ENCODE data around the gene BATF2. TPM values are rescaled to one million over a fixed set of nuclear protein-coding genes. Genes with fewer than 3 reads are reported as not detected.
A peak's percentile ranks its signal among the peaks of the same experiment; 100 is the strongest.

Gene BATF2
- polyA plus RNA-seq, 2 of the 4 experiments (the other 2 are of a cell fraction) = 0.21 to 0.67 TPM

DNA sequence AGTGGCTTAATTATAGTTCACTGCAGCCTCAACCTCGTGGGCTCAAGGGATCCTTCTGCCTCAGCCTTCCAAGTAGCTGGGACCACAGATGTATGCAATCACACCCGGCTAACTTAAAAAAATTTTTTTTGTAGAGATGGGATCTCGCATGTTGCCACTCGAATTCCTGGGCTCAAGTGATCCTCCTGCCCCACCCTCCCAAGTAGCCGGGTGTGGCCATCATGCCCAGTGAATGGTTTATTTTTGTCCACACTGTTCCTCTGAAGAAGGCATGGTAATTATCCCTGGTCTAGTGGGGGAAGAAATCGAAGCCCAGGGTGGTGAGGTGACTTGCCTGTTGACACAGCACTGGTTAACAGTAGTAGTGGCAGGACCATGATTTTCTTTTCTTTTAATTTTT is 46.1 kb upstream of the BATF2 start:
- Histone ChIP-seq H3K4me3 (no peak overlapping the region; the same call in 1 of the 3 replicates), H3K9me3 (no peaks in the 10 kb centered on the region), H3K27ac (no peak overlapping the region), H3K4me2 (peak overlapping the region; percentile 80), H3K4me1 (peaks cover 25% of the 10 kb centered on the region)
- ChIA-PET CTCF (interaction anchor here (0.6 to 1.4 kb wide), 3 partner anchors 29 to 69 kb away, joined by 3 to 5 read pairs (median 3); partner anchors contain the start of genes ARL2 and TM7SF2), POLR2A (no interaction called here)
- ATAC-seq (no peak), DNase-seq (ENCODE audit: low read depth in 1 of 2, low spot score in 1 of 2) (no peak), FAIRE-seq (no peak)
- 69% methylated on average over 6 of the region's 6 CpGs for WGBS (ENCODE audit: missing lambda C conversion rate)
- TF ChIP-seq PHF8 (IDR thresholded peaks at IDR 0.05; ENCODE audit: borderline replicate concordance, low read depth) (no peak), BHLHE40 (IDR thresholded peaks at IDR 0.05; ENCODE audit: low read depth, low read length) (no peak), HEYL (CRISPR knock-in tag; IDR thresholded peaks at IDR 0.05) (no peak), EHF (CRISPR knock-in tag; IDR thresholded peaks at IDR 0.05) (no peak), POLR2A (IDR thresholded peaks at IDR 0.05; ENCODE audit: low read length) (no peak), KDM1A (IDR thresholded peaks at IDR 0.05; ENCODE audit: low read depth) (no peak), HOXB5 (CRISPR knock-in tag; IDR thresholded peaks at IDR 0.05) (no peak), EP300 (IDR thresholded peaks at IDR 0.05) (no peak), FOSB (CRISPR knock-in tag; IDR thresholded peaks at IDR 0.05) (no peak), MYC (IDR thresholded peaks at IDR 0.05; ENCODE audit: borderline replicate concordance, low read length) (no peak), ZNF302 (CRISPR knock-in tag; IDR thresholded peaks at IDR 0.05) (no peak), NFE2L2 (conservative IDR thresholded peaks at IDR 0.05; ENCODE audit: low read length) (no peak), RNF2 (IDR thresholded peaks at IDR 0.05; ENCODE audit: borderline replicate concordance, low read depth) (no peak)
- TF ChIP-seq, protein P1, sequence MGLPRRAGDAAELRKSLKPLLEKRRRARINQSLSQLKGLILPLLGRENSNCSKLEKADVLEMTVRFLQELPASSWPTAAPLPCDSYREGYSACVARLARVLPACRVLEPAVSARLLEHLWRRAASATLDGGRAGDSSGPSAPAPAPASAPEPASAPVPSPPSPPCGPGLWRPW (IDR thresholded peaks at IDR 0.05) = no peak
- TF ChIP-seq, protein P2, sequence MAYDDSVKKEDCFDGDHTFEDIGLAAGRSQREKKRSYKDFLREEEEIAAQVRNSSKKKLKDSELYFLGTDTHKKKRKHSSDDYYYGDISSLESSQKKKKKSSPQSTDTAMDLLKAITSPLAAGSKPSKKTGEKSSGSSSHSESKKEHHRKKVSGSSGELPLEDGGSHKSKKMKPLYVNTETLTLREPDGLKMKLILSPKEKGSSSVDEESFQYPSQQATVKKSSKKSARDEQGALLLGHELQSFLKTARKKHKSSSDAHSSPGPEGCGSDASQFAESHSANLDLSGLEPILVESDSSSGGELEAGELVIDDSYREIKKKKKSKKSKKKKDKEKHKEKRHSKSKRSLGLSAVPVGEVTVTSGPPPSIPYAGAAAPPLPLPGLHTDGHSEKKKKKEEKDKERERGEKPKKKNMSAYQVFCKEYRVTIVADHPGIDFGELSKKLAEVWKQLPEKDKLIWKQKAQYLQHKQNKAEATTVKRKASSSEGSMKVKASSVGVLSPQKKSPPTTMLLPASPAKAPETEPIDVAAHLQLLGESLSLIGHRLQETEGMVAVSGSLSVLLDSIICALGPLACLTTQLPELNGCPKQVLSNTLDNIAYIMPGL (CRISPR knock-in tag; IDR thresholded peaks at IDR 0.05; ENCODE audit: borderline replicate concordance) = no peak
- TF ChIP-seq, protein P3, sequence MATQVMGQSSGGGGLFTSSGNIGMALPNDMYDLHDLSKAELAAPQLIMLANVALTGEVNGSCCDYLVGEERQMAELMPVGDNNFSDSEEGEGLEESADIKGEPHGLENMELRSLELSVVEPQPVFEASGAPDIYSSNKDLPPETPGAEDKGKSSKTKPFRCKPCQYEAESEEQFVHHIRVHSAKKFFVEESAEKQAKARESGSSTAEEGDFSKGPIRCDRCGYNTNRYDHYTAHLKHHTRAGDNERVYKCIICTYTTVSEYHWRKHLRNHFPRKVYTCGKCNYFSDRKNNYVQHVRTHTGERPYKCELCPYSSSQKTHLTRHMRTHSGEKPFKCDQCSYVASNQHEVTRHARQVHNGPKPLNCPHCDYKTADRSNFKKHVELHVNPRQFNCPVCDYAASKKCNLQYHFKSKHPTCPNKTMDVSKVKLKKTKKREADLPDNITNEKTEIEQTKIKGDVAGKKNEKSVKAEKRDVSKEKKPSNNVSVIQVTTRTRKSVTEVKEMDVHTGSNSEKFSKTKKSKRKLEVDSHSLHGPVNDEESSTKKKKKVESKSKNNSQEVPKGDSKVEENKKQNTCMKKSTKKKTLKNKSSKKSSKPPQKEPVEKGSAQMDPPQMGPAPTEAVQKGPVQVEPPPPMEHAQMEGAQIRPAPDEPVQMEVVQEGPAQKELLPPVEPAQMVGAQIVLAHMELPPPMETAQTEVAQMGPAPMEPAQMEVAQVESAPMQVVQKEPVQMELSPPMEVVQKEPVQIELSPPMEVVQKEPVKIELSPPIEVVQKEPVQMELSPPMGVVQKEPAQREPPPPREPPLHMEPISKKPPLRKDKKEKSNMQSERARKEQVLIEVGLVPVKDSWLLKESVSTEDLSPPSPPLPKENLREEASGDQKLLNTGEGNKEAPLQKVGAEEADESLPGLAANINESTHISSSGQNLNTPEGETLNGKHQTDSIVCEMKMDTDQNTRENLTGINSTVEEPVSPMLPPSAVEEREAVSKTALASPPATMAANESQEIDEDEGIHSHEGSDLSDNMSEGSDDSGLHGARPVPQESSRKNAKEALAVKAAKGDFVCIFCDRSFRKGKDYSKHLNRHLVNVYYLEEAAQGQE (IDR thresholded peaks at IDR 0.05) = no peak

DNA sequence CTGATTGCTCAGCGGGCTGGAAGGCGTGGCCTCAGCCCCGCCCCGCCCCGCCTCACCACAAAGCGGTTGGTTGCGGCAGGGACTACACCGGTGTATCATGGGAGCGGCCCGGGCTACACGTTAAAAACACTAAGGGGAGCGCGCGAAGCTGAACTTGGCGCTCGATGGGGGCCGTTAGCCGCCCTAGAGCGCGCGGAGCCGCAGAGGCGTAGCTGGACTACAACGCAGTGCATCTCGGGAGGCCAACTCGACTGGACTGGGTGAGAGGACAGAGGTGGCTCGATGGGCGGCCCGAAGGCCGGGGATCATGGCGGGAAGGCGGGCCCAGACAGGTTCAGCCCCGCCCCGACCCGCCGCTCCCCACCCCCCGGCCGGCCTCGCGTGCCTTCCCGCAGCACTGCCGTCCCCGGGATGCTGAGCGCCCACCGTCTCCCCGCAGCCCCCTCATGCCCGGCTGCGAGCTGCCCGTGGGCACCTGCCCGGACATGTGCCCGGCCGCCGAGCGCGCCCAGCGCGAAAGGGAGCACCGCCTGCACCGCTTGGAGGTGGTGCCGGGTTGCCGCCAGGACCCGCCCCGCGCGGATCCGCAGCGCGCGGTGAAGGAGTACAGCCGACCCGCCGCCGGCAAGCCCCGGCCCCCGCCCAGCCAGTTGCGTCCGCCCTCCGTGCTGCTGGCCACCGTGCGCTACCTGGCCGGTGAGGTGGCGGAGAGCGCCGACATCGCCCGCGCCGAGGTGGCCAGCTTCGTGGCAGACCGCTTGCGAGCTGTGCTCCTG is 44.3 kb upstream of the BATF2 start, which contains the start of gene SAC3D1:
Gene SAC3D1, plus strand, starts transcription at position 364 of the 776 bp plus-strand sequence. Its CDS starts 83 bp downstream, at position 447.
- peak; percentile 49 for FAIRE-seq
- POLR2A ChIA-PET = interaction anchor here (0.6 to 1.4 kb wide), 3 partner anchors 14 to 94 kb away, joined by 3 to 4 read pairs (median 3); partner anchors contain the start of gene SNX15
- peak; percentile 93 to 97 for ATAC-seq
- TF ChIP-seq HOXA7 (CRISPR knock-in tag; IDR thresholded peaks at IDR 0.05) (no peak), POLR2A (IDR thresholded peaks at IDR 0.05; ENCODE audit: low read length) (peak; percentile 54), PHF8 (IDR thresholded peaks at IDR 0.05; ENCODE audit: borderline replicate concordance, low read depth) (peak; percentile 47; the same call in 1 of the 2 replicates), MAFK (IDR thresholded peaks at IDR 0.05; ENCODE audit: partially characterized antibody) (peak; percentile 23), HEYL (CRISPR knock-in tag; IDR thresholded peaks at IDR 0.05) (no peak), RFX5 (IDR thresholded peaks at IDR 0.05) (no peak), KDM5A (IDR thresholded peaks at IDR 0.05) (no peak), BHLHE40 (IDR thresholded peaks at IDR 0.05; ENCODE audit: low read depth, low read length) (no peak), RARB (CRISPR knock-in tag; IDR thresholded peaks at IDR 0.05) (no peak), JUN (IDR thresholded peaks at IDR 0.05) (peak in 1 of 2 experiments; percentile 78; a peak in 2 of 5 replicates)
- TF ChIP-seq, protein P4, sequence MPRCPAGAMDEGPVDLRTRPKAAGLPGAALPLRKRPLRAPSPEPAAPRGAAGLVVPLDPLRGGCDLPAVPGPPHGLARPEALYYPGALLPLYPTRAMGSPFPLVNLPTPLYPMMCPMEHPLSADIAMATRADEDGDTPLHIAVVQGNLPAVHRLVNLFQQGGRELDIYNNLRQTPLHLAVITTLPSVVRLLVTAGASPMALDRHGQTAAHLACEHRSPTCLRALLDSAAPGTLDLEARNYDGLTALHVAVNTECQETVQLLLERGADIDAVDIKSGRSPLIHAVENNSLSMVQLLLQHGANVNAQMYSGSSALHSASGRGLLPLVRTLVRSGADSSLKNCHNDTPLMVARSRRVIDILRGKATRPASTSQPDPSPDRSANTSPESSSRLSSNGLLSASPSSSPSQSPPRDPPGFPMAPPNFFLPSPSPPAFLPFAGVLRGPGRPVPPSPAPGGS (IDR thresholded peaks at IDR 0.05) = 0 out of 3 replicates have a peak, but pooled peaks have one; percentile 48
- TF ChIP-seq, protein P5, sequence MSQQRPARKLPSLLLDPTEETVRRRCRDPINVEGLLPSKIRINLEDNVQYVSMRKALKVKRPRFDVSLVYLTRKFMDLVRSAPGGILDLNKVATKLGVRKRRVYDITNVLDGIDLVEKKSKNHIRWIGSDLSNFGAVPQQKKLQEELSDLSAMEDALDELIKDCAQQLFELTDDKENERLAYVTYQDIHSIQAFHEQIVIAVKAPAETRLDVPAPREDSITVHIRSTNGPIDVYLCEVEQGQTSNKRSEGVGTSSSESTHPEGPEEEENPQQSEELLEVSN (IDR thresholded peaks at IDR 0.05; ENCODE audit: borderline replicate concordance, low read depth) = peak; percentile 73; the same call in 1 of the 2 replicates
- TF ChIP-seq, protein P6, sequence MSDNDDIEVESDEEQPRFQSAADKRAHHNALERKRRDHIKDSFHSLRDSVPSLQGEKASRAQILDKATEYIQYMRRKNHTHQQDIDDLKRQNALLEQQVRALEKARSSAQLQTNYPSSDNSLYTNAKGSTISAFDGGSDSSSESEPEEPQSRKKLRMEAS (IDR thresholded peaks at IDR 0.05) = peak; percentile 77
- WGBS (ENCODE audit: missing lambda C conversion rate) = under 1% methylated on average over 40 of the region's 91 CpGs
- Histone ChIP-seq H3K9me3 (no peaks in the 10 kb centered on the region), H3K27ac (peak within 1 kb of the TSS; percentile 91 to 92), H3K4me1 (peaks cover 25% of the 10 kb centered on the region), H3K4me3 (peak within 1 kb of the TSS; percentile 84), H3K4me2 (peak within 1 kb of the TSS; percentile 80)
- peak; percentile 96 to 98 for DNase-seq (ENCODE audit: low read depth in 1 of 2, low spot score in 1 of 2)
- CTCF ChIA-PET = interaction anchor here (0.6 to 2.1 kb wide), 10 partner anchors 9 to 238 kb away, joined by 3 to 7 read pairs (median 3); partner anchors contain the start of genes ARL2, MAP4K2, SNX15 and TM7SF2

Data from A549 (cell line).